ENCODE data around the gene GNRHR.

Gene GNRHR

DNA sequence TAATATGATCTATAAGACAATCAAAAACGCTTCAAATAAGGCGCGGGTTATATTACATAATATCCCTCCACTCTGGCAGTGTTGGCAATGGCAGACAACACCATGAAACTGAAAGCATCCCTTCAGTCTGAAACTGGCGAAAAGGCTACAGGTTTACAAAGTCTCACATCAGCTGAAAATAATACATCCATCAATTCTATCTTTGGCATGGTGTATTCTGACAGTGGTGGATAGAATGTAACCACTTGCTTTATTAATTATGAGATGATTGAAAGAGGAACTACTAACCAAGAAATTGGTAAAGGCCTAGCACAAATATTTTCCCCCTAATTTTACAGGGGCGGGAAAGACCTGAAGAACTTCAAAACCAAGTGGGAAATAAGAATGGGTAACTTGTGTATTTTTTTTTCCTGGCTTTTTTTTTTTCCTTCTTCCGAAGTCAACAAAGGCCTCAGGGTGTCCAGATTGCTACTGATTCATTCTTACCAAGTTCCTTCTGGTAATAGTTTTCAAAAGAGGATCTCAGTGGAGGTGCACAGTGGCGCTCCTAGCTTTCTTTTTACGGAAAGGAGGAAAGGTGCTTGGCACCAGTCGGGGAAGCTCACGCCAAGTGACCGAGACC lies 54.0 kb downstream of the GNRHR start:
- no peak for DNase-seq

DNA sequence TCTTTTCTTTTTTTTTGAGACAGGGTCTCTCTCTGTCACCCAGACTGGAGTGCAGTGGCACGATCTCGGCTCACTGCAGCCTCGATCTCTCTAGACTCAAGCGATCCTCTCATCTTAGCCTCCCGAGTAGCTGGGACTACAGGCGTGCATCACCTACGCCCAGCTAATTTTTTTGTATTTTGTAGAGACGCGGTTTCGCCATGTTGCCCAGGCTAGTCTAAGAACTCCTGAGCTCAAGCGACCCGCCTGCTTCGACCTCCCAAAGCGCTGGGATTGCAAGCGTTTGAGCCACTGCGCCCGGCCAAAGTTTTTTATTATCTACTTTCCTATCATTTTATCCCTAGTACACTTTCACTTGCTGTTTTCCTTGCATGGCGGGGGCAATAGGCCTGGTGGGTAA lies 54.6 kb downstream of the GNRHR start:
- no peak for DNase-seq

DNA sequence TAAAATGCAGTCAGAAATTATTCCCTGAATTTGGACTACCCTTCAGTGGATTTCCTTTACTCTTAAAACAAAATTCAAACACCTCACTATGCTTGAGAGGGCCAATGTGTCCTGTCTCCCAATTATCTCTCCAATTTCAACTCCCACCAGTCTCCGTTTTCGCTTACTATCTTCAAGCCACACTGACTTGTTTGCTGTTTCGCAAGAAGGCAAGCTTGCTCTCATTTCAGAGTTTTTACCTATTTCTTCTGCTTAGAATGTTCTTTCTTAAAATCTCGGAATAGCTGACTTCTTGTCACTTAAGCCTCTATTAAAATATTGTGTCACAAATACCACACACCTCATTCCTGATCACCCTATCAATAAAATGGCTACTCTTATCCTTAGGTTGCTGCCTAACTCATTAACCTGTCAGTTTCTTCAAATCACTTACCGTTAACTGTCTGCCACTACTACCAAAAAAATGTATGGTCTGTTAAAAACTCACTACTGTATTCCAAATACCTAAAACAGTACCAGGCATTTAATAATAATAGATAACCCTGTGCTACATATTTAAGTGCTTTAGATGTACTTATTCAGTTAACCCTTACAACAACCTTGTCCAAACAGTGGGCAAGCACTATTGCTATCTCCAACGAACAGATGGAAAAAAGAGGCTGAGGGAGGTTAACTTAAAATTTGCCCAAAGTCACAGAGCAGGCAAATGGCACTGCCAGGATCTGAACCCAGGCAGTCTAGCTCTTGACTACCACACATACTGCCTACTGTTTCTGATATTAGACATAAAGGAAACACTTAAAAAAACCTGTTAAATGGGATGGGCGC lies 56.1 kb downstream of the GNRHR start:
- DNase-seq: no peak

DNA sequence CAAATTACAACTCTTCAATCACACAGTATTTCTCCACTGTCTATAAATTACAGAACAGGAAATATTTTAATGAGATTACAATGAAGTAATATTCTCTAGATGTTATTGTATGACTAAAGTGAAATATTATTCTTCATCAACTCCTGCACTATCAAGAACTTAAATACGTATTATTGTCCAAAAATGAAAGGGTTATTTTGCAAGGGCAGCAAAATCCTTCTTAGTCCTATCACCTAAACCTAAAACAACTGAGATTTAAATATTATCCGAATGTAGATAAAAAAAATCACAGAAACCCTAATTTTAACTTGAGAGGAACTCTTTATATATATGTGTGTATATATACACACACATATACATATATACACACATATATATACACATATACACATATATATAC lies 58.1 kb downstream of the GNRHR start:
- DNase-seq: no peak

DNA sequence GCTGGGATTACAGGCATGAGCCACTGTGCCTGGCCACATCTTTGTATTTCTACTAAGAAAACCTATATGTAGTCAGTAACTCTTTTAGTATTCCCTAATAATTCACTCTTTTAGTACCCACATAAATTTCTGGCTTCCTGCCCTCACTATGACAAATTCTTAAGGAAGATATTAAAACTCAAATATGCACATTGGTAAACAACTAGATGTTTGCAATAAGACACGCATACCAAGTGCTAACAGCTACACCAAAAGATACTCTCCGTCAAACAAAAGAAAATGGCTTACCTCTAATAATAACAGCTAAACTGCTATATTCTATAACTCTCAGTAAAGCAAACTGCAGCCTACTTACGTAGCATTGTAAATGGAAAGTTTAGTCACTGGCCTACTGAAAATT lies 59.5 kb downstream of the GNRHR start:
- no peak for DNase-seq

DNA sequence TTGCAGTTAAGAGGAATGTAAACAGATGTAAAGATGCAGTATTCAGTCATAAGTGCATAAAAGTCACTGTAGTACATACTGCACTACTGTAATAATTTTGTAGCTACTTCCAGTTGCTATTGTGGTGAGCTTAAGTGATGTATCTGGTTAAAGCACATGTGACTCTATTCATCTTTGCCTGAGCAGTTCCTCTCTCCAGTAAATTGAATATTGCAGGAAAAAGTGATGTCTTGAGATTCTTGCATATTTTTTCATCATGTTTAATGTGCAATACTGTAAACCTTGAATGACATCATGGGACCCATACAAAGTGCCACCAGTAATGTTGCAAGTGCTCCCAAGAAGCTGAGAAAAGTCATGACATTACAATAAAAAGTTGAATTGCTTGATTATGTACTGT lies 62.9 kb downstream of the GNRHR start:
- DNase-seq: no peak

Data from NCI-H1694 (cell line).